PC-9 (cell line): ENCODE data around the gene NARF.

Experiments used
- EZH2 ChIP-seq: fragments of 200-600 bp; sonication (generic); IDR thresholded peaks from 2 replicates; pipeline ENCODE4 v1.8.0; 2017; ENCODE audit warnings: antibody characterized with exemption, low read depth
- TF ChIP-seq, protein P1 (sequence below): fragments of 200-600 bp; sonication (generic); conservative IDR thresholded peaks from 2 replicates; pipeline ENCODE4 v1.6.1; 2017; ENCODE audit warnings: mixed run types, antibody characterized with exemption, mild to moderate bottlenecking, moderate library complexity

DNA sequence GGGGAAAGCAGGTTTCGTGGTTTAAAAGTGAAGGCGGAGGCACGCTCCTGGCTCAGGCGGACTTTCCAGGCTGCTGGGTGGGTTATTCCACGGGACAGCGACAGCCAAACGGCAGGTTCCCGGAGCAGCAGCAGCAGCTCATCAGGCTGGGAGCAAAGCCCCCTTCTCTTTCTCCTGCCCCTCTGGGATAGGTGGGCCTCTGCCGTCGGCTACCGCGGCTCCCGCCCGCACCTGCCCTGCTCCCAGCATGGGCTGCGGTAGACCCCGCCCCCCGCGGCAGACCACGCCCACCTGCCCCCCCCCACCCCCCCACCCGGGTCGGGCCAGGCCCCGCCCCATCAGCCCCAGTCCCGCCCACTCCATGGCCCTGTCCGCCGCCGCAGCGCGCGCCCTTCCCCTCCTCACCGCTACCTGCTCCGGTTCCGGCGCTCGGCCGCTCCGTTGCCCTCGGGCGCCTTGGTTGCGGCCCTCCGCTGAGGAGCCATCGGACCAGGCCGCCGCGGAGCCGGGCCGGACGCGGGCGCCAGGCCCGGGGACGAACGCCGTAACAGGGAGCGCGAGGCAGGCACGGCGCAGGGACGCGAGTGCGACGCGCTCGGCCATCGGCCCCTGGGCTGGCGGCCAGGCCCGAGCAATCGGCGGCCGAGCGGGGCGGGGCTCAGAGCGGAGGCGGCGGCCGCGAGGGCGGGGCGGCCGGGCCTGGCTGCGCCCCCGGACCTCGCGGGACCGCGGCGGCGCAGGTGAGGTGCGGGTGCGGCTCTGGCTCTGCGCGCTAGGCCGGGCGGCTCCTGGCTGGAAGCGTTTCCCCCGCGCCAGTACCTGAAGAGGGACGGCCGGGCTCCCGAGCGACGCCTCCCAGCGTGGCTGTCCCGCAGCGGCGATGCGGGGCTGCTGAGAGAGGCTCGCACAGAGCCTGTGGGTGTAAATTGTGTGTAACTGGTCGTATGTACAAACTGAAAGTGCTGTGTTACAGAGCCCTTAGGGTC is 40.2 kb upstream of the NARF start, which contains the start of the genes HEXD and OGFOD3:
- TF ChIP-seq, protein P1, sequence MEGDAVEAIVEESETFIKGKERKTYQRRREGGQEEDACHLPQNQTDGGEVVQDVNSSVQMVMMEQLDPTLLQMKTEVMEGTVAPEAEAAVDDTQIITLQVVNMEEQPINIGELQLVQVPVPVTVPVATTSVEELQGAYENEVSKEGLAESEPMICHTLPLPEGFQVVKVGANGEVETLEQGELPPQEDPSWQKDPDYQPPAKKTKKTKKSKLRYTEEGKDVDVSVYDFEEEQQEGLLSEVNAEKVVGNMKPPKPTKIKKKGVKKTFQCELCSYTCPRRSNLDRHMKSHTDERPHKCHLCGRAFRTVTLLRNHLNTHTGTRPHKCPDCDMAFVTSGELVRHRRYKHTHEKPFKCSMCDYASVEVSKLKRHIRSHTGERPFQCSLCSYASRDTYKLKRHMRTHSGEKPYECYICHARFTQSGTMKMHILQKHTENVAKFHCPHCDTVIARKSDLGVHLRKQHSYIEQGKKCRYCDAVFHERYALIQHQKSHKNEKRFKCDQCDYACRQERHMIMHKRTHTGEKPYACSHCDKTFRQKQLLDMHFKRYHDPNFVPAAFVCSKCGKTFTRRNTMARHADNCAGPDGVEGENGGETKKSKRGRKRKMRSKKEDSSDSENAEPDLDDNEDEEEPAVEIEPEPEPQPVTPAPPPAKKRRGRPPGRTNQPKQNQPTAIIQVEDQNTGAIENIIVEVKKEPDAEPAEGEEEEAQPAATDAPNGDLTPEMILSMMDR, result no peak
- TF ChIP-seq EZH2, result no peak
